ENCODE results near the gene PTGDS. TPM values are rescaled to one million over a fixed set of nuclear protein-coding genes. Genes with fewer than 3 reads are reported as not detected.

Gene PTGDS
- total RNA-seq, 1 experiment from 2014 or later: not detected

DNA sequence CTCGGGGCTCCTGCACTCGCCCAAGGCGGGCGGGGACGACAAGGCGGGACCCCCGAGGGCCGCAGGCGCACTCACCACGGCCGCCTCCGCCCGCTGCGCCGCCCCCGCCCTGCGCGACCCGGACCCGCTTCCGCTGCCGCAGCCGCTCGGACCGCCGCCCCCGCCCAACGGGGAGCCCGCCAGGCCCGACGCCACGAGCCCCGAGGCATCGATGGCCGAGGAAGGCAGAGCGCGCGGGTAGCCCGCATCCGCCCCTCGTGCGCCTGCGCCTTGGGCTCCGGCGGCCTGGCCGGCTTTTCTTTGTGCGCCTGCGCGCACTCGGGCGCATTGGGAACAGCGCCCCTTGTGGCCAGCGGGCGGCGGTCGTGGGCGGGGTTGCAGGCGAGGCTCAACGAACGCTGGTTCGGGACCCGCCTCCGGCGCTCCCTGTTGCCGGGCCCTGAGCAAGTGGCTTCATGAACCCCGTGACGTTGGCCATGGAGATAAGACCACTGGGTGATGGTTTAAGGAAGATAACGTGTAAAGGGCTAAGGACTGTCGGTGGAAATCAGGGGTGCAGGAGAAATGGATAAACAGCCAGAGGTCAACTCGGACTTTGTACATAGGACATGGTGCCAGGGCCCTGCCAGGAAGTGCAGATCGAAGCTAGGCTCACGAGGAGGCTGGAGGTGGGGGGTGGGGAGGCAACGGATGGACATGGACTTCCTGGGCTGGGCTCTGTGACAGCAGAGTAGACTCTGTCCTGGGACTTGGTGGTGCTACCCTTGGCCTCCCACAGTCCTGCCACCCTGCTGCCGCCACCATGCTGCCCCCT, 32.6 kb upstream of the PTGDS start, which contains the start of the genes C8G and FBXW5:
Gene C8G, plus strand, starts transcription at position 725 of the 814 bp plus-strand sequence. Its CDS starts 78 bp downstream, at position 803.
Gene FBXW5, minus strand, starts transcription at position 220 of the 814 bp plus-strand sequence. CDS start 655 bp downstream, outside the sequence.
- DNase-seq (ENCODE audit: low read depth): peak; percentile 85
- in situ Hi-C loops (cut with HindIII; ENCODE audit: low pct_unique_long_range_greater_than_20kb, low sequenced_read_pairs): no loop called here

DNA sequence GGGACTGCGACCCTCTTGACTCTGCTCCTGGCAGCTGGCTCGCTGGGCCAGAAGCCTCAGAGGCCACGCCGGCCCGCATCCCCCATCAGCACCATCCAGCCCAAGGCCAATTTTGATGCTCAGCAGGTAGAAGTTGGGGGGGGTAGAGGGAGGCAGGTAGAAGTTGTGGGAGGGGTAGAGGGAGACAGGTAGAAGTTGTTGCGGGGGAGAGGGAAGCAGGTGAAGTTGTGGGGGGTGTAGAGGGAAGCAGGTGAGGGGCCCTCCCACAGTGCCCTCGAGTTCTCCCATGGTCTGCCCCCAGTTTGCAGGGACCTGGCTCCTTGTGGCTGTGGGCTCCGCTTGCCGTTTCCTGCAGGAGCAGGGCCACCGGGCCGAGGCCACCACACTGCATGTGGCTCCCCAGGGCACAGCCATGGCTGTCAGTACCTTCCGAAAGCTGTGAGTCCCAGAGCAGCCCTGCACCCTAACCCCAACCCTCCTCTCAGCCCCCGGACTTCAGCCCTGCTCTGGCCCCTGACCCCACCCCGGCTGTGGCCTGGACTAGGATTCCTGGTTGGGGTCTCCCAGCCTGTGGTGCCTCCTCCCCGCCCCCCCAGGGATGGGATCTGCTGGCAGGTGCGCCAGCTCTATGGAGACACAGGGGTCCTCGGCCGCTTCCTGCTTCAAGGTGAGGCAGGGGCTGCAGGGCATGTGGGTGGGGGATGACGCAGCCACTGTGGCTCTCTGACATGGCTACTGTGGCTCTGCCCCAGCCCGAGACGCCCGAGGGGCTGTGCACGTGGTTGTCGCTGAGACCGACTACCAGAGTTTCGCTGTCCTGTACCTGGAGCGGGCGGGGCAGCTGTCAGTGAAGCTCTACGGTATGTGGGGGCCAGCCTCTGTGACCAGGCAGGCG, 31.7 kb upstream of the PTGDS start:
- DNase-seq (ENCODE audit: low read depth): no peak
- in situ Hi-C loops (cut with HindIII; ENCODE audit: low pct_unique_long_range_greater_than_20kb, low sequenced_read_pairs): no loop called here

GRCh38 chr9:136946228-136947027, 30.9 kb upstream of the PTGDS start:
- in situ Hi-C loops (cut with HindIII; ENCODE audit: low pct_unique_long_range_greater_than_20kb, low sequenced_read_pairs): no loop called here
- DNase-seq (ENCODE audit: low read depth): no peak

GRCh38 chr9:136947028-136947891, 30.0 kb upstream of the PTGDS start:
- no peak for DNase-seq (ENCODE audit: low read depth)
- in situ Hi-C loops (cut with HindIII; ENCODE audit: low pct_unique_long_range_greater_than_20kb, low sequenced_read_pairs): no loop called here

GRCh38 chr9:136947955-136948510, 29.3 kb upstream of the PTGDS start:
- in situ Hi-C loops (cut with HindIII; ENCODE audit: low pct_unique_long_range_greater_than_20kb, low sequenced_read_pairs): no loop called here
- peak; percentile 62 for DNase-seq (ENCODE audit: low read depth)

GRCh38 chr9:136949239-136949816, 28.0 kb upstream of the PTGDS start:
- in situ Hi-C loops (cut with HindIII; ENCODE audit: low pct_unique_long_range_greater_than_20kb, low sequenced_read_pairs): no loop called here
- DNase-seq (ENCODE audit: low read depth): no peak

- DNase-seq (ENCODE audit: low read depth): peak; percentile 95
- in situ Hi-C loops (cut with HindIII; ENCODE audit: low pct_unique_long_range_greater_than_20kb, low sequenced_read_pairs): no loop called here
These were observed 27.3 kb upstream of the PTGDS start for GRCh38 chr9:136949817-136950655.

DNA sequence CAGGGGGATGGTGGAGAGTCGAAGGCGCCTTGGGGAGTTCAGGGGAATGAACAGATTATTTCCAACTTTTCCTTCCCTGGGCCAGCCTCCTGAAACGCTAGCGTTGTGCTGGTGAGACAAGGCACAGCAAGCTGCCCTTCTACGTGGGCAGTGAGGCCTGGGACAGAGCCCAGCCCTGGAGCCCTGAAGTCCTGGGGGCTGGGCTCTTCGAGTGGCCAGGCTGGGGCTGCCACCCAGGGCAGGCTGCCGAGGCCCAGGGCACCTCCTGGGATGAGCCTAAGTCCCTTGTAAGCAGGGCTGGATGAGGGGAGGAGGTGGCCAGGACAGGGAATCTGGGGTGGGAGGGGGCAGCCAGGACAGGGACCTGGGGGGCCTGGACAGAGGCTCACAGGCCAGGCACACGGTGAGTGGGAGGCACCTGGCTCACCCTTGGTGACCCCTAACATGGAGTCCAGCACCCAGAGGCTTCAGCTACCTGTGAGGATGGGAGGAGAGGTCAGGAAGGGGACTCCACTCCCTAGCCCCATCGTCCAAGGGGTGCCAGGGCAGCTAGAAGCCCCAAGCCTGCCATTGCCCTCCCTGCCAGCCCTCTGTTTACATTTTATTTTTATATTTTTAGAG, 26.5 kb upstream of the PTGDS start:
- in situ Hi-C loops (cut with HindIII; ENCODE audit: low pct_unique_long_range_greater_than_20kb, low sequenced_read_pairs): no loop called here
- DNase-seq (ENCODE audit: low read depth): no peak

- DNase-seq (ENCODE audit: low read depth): no peak
- in situ Hi-C loops (cut with HindIII; ENCODE audit: low pct_unique_long_range_greater_than_20kb, low sequenced_read_pairs): no loop called here
These were observed 25.6 kb upstream of the PTGDS start, which contains the start of gene LCN12 for GRCh38 chr9:136951541-136952320. LCN12 (plus strand) TSS chr9:136952273; CDS start chr9:136952328, 55 bp downstream.

GRCh38 chr9:136952321-136952850, 24.9 kb upstream of the PTGDS start:
- DNase-seq (ENCODE audit: low read depth): no peak
- in situ Hi-C loops (cut with HindIII; ENCODE audit: low pct_unique_long_range_greater_than_20kb, low sequenced_read_pairs): no loop called here

GRCh38 chr9:136952876-136953770, 24.2 kb upstream of the PTGDS start:
- no peak for DNase-seq (ENCODE audit: low read depth)
- in situ Hi-C loops (cut with HindIII; ENCODE audit: low pct_unique_long_range_greater_than_20kb, low sequenced_read_pairs): no loop called here

DNA sequence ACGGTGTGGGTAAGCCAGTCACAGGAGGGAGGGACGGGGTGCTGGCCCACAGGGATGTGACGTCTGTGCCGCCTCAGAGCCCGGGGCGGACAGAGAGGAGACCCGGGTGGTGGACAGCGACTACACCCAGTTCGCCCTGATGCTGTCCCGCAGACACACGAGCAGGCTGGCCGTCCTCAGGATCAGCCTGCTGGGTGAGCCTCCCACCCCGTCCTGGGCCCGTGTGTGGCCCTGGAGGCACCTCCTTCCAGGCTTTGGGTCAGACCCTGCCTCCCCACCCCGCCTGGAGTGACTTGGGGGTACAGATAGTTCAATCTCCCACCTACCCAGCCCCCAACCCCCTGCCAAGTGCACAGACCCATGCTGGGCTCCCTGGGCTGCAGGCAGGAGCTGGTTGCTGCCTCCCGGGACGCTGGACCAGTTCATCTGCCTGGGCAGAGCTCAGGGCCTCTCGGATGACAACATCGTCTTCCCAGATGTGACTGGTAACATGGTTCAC, 23.5 kb upstream of the PTGDS start:
- no peak for DNase-seq (ENCODE audit: low read depth)
- in situ Hi-C loops (cut with HindIII; ENCODE audit: low pct_unique_long_range_greater_than_20kb, low sequenced_read_pairs): no loop called here

GRCh38 chr9:136954270-136955083, 22.8 kb upstream of the PTGDS start:
- DNase-seq (ENCODE audit: low read depth): no peak
- in situ Hi-C loops (cut with HindIII; ENCODE audit: low pct_unique_long_range_greater_than_20kb, low sequenced_read_pairs): no loop called here

Data from Caki2 (cell line).